Mucosa of descending colon (tissue), 3 donors: ENCODE data around the gene PHF2. TPM values are rescaled to one million over a fixed set of nuclear protein-coding genes. Genes with fewer than 3 reads are reported as not detected.

Experiments used
- ATAC-seq: fragments of 200-7000 bp; cut with Tn5 transposase; one replicate; pipeline ENCODE4 v1.9.1; 2020; ENCODE audit warnings: mild to moderate bottlenecking, moderate library complexity
- DNase-seq, 3 donors: peaks; one replicate each; pipeline ENCODE4 v3.0.0-alpha.2; 2020
- H3K36me3 ChIP-seq: fragments of 200-600 bp; one replicate; pipeline ENCODE4 v1.8.0; 2021; ENCODE audit warnings: low read depth, mild to moderate bottlenecking
- H3K4me1 ChIP-seq: fragments of 200-600 bp; one replicate; pipeline ENCODE4 v1.8.0; 2021; ENCODE audit warnings: low read depth, mild to moderate bottlenecking
- H3K4me3 ChIP-seq: fragments of 200-600 bp; one replicate; pipeline ENCODE4 v1.8.0; 2021; ENCODE audit warnings: mild to moderate bottlenecking
- H3K9me3 ChIP-seq: fragments of 200-600 bp; one replicate; pipeline ENCODE4 v1.8.0; 2021; ENCODE audit warnings: mild to moderate bottlenecking
- CTCF ChIP-seq: fragments of 200-600 bp; IDR thresholded peaks from one replicate; pipeline ENCODE4 v1.8.0; 2022; ENCODE audit warnings: antibody characterized with exemption, mild to moderate bottlenecking
- intact Hi-C, 2 donors: fragments of 100-400 bp; cut with DNase I in 1 of 2; cut with micrococcal nuclease in 1 of 2; formaldehyde crosslinking; loops; one replicate each; pipeline versions ENCODE4 v1.11.0 to v1.11.1; 2022; cut with DNase I, micrococcal nuclease
- total RNA-seq, 3 donors: library from RNA; stranded (reverse); fragmentation: NEBNext Ultra II Directional in 2 of 3; extraction: Animal tissue kit (Norgen Biotek cat#: 25700) in 2 of 3; gene quantifications; one replicate each; pipeline versions ENCODE4 v1.2.1 to v1.2.4, GENCODE V29; 2021 to 2023
- donor health status: DM: no; HTN: no; CAD: no; lungs with moderate emphysema.
- donor health status: DM: no; HTN: no; CAD: no.
- donor health status: DM: no; HTN: yes; CAD: no.

The PHF2 gene
- total RNA-seq, 3 donors from 2014 or later = 19.1 to 42.9 (median 21.7) TPM

GRCh38 chr9:93678199-93679019 is 102.0 kb downstream of the PHF2 start:
- ATAC-seq (no peak), DNase-seq (peak; percentile 0 to 38 (median 16))
- no peaks in the 10 kb centered on the region for H3K4me1 ChIP-seq
- no peak for TF ChIP-seq CTCF
- H3K4me3 ChIP-seq = no peak overlapping the region
- H3K36me3 ChIP-seq = no peaks in the 10 kb centered on the region
- H3K9me3 ChIP-seq = no peaks in the 10 kb centered on the region
- intact Hi-C loops = no loop called here

- Histone ChIP-seq H3K4me3 (no peak overlapping the region), H3K36me3 (no peaks in the 10 kb centered on the region), H3K4me1 (no peaks in the 10 kb centered on the region), H3K9me3 (no peaks in the 10 kb centered on the region)
- ATAC-seq (no peak), DNase-seq (peak in 1 of 3 donors; percentile 17)
- no peak for TF ChIP-seq CTCF
- intact Hi-C loops = loop anchor here in 1 of 2 donors (5.0 kb wide), 1 partner anchor 288 kb away; no protein-coding TSS in a partner anchor
These were observed 103.4 kb downstream of the PHF2 start for GRCh38 chr9:93679536-93680442.

- Histone ChIP-seq H3K4me3 (no peak overlapping the region), H3K36me3 (no peaks in the 10 kb centered on the region), H3K4me1 (no peaks in the 10 kb centered on the region), H3K9me3 (no peaks in the 10 kb centered on the region)
- intact Hi-C loops = loop anchor here in 1 of 2 donors (5.0 kb wide), 1 partner anchor 287 kb away; no protein-coding TSS in a partner anchor
- TF ChIP-seq CTCF = no peak
- DNase-seq (peak in 1 of 3 donors; percentile 18), ATAC-seq (no peak)
These were observed 104.3 kb downstream of the PHF2 start for GRCh38 chr9:93680443-93681268.

- H3K4me3 ChIP-seq = no peak overlapping the region
- no peaks in the 10 kb centered on the region for H3K4me1 ChIP-seq
- intact Hi-C loops = loop anchor here (2.0 to 5.0 kb wide), 2 partner anchors 281 to 286 kb away; no protein-coding TSS in a partner anchor
- DNase-seq (peak in 1 of 3 donors; percentile 19), ATAC-seq (peak; percentile 26)
- no peaks in the 10 kb centered on the region for H3K36me3 ChIP-seq
- TF ChIP-seq CTCF = no peak
- no peaks in the 10 kb centered on the region for H3K9me3 ChIP-seq
These were observed 105.1 kb downstream of the PHF2 start for GRCh38 chr9:93681269-93682154.
